Panc1 (cell line): ENCODE data around the gene VTI1A. TPM values are rescaled to one million over a fixed set of nuclear protein-coding genes. Genes with fewer than 3 reads are reported as not detected.

Experiments
- ATAC-seq: fragments of 200-7000 bp; cut with Tn5 transposase; 2 replicates; pipeline ENCODE4 v1.9.1; 2020; ENCODE audit warnings: mild to moderate bottlenecking, moderate library complexity
- BruUV-seq: library from RNA; stranded (reverse); fragments of 400-500 nt; replicated peaks from 2 replicates; lab custom pipeline; 2021; lab: Mats Ljungman, UMichigan
- CTCF ChIA-PET: fragments of 300-600 bp; sonication (Branson Sonifier 250); formaldehyde crosslinking; loops from one replicate; lab custom pipeline; 2022; ENCODE audit warnings: antibody characterized with exemption; lab: Charles Lee
- POLR2A ChIA-PET: fragments of 300-600 bp; sonication (Branson Sonifier 250); formaldehyde crosslinking; loops from one replicate; lab custom pipeline; 2022; ENCODE audit warnings: antibody characterized with exemption; lab: Charles Lee
- DNase-seq: peaks from one replicate; pipeline ENCODE4 v3.0.0-alpha.2; 2010; ENCODE audit warnings: low read depth, low spot score
- H3K27ac ChIP-seq: 2 replicates; pipeline ENCODE4 v1.5.1; 2011; ENCODE audit warnings: mild to moderate bottlenecking, low read length, inconsistent platforms
- H3K27me3 ChIP-seq: fragments of 200-500 bp; sonication (Bioruptor generic); 2 replicates; pipeline ENCODE4 v1.6.0; 2014; ENCODE audit warnings: low read length, inconsistent platforms; ENCODE audit not compliant: control insufficient read depth, insufficient read depth
- H3K36me3 ChIP-seq: fragments of 200-500 bp; sonication (Bioruptor generic); 2 replicates; pipeline ENCODE4 v1.5.1; 2014; ENCODE audit warnings: inconsistent platforms, mild to moderate bottlenecking, low read length, moderate library complexity; ENCODE audit not compliant: control insufficient read depth, insufficient read depth
- H3K4me1 ChIP-seq: 2 replicates; pipeline ENCODE4 v1.5.1; 2011; ENCODE audit warnings: inconsistent platforms, mild to moderate bottlenecking, low read length, moderate library complexity; ENCODE audit not compliant: control insufficient read depth, insufficient read depth
- H3K4me3 ChIP-seq, 2 experiments: 2 replicates each; pipeline ENCODE4 v1.5.1; 2011 to 2012; ENCODE audit warnings: low read depth in 2 of 2, low read length in 2 of 2, mild to moderate bottlenecking in 2 of 2, inconsistent platforms in 1 of 2, moderate library complexity in 1 of 2
- H3K9me3 ChIP-seq: fragments of 200-500 bp; sonication (Bioruptor generic); 2 replicates; pipeline ENCODE4 v1.5.1; 2014; ENCODE audit warnings: low read depth, mild to moderate bottlenecking, inconsistent platforms, low read length, moderate library complexity; ENCODE audit not compliant: control insufficient read depth, insufficient read depth
- CTCF ChIP-seq: fragments of 450-650 bp; IDR thresholded peaks from 2 replicates; pipeline ENCODE4 v1.5.1; 2017; ENCODE audit warnings: mild to moderate bottlenecking
- POLR2AphosphoS5 ChIP-seq: IDR thresholded peaks from 2 replicates; pipeline ENCODE4 v1.6.1; 2012; ENCODE audit warnings: mild to moderate bottlenecking, low read depth, low read length, moderate library complexity
- REST ChIP-seq, 2 experiments: IDR thresholded peaks; 2 replicates each; pipeline ENCODE4 v1.6.1; 2011 to 2012; ENCODE audit warnings: low read depth in 2 of 2, control low read depth in 1 of 2, low read length in 1 of 2, mild to moderate bottlenecking in 1 of 2, moderate library complexity in 1 of 2; ENCODE audit not compliant: insufficient read depth in 1 of 2
- SIN3A ChIP-seq: IDR thresholded peaks from 2 replicates; pipeline ENCODE4 v1.6.1; 2012; ENCODE audit warnings: low read depth, mild to moderate bottlenecking, low read length, moderate library complexity, borderline replicate concordance; ENCODE audit not compliant: insufficient read depth
- TCF7L2 ChIP-seq: IDR thresholded peaks from 2 replicates; pipeline ENCODE4 v1.6.1; 2011; ENCODE audit warnings: mild to moderate bottlenecking, low read depth, low read length, inconsistent platforms
- in situ Hi-C: cut with HindIII; loops from 2 replicates; pipeline ENCODE4 v1.10.0; 2016; ENCODE audit warnings: low sequenced_read_pairs, low pct_unique_long_range_greater_than_20kb
- intact Hi-C: fragments of 100-400 bp; cut with micrococcal nuclease; formaldehyde crosslinking; loops from one replicate; pipeline ENCODE4 v1.10.0; 2022; ENCODE audit not compliant: unreplicated experiment
- total RNA-seq: library from RNA; stranded (reverse); gene quantifications from one replicate; pipeline ENCODE4 v1.2.1, GENCODE V29; 2021; ENCODE audit not compliant: unreplicated experiment

Gene VTI1A
- total RNA-seq, 1 experiment from 2014 or later = 36.3 TPM

GRCh38 chr10:112634096-112634830, 187.2 kb downstream of the VTI1A start:
- no peak overlapping the region for H3K27ac ChIP-seq

GRCh38 chr10:112637901-112638300, 190.9 kb downstream of the VTI1A start:
- CTCF ChIA-PET = no interaction called here
- BruUV-seq = no TSS peak
- Histone ChIP-seq H3K4me3 (no peak overlapping the region), H3K9me3 (no peaks in the 10 kb centered on the region), H3K36me3 (no peaks in the 10 kb centered on the region), H3K4me1 (0 out of 2 replicates have a peak, but pooled peaks cover 3% of the 10 kb centered on the region), H3K27ac (no peak overlapping the region), H3K27me3 (no peaks in the 10 kb centered on the region)
- no peak for TF ChIP-seq TCF7L2
- no peak for TF ChIP-seq POLR2AphosphoS5
- no peak for TF ChIP-seq SIN3A
- TF ChIP-seq REST (IDR thresholded peaks at IDR 0.05; ENCODE audit: insufficient read depth in 1 of 2, low read depth in 2 of 2, low read length in 1 of 2) = no peak
- no peak for TF ChIP-seq CTCF
- in situ Hi-C loops = no loop called here
- POLR2A ChIA-PET = no interaction called here
- no peak for ATAC-seq
- DNase-seq = no peak
- intact Hi-C loops = no loop called here

More at GRCh38 chr10:112634096-112634830, 187.2 kb downstream of the VTI1A start:
- intact Hi-C loops (no loop called here), in situ Hi-C loops (no loop called here)
- no peaks in the 10 kb centered on the region for H3K9me3 ChIP-seq
- no peak for TF ChIP-seq CTCF
- no peak for TF ChIP-seq POLR2AphosphoS5
- TF ChIP-seq SIN3A = no peak
- TF ChIP-seq TCF7L2 = no peak
- POLR2A ChIA-PET = no interaction called here
- CTCF ChIA-PET = interaction anchor here (0.7 kb wide), 1 partner anchor 59 kb away, joined by 3 read pairs; no protein-coding TSS in a partner anchor
- no peak overlapping the region for H3K4me3 ChIP-seq
- no peak for DNase-seq
- no peaks in the 10 kb centered on the region for H3K36me3 ChIP-seq
- H3K27me3 ChIP-seq = no peaks in the 10 kb centered on the region
- peaks cover 3% of the 10 kb centered on the region; the same call in 1 of the 2 replicates for H3K4me1 ChIP-seq
- no TSS peak for BruUV-seq
- no peak for ATAC-seq
